Neural cell (in vitro differentiated cells): ENCODE data around the gene GRK3. TPM values are rescaled to one million over a fixed set of nuclear protein-coding genes. Genes with fewer than 3 reads are reported as not detected.

Experiments used
- H2AFZ ChIP-seq: fragments of 200-600, 300-800 bp; sonication (generic), shearing (Covaris generic); 2 replicates; pipeline ENCODE4 v1.6.0; 2014; ENCODE audit warnings: low read depth, mild to moderate bottlenecking, antibody characterized with exemption, low read length, moderate library complexity
- H3F3A ChIP-seq: fragments of 200-600 bp; shearing (Covaris generic); 2 replicates; pipeline ENCODE4 v1.6.1; 2016; ENCODE audit warnings: mild to moderate bottlenecking, moderate library complexity, mixed read lengths, antibody characterized with exemption, low read length; ENCODE audit not compliant: insufficient read depth, poor library complexity, severe bottlenecking
- H3K27ac ChIP-seq: fragments of 200-600, 300-800 bp; sonication (generic), shearing (Covaris generic); 2 replicates; pipeline ENCODE4 v1.5.1; 2014; ENCODE audit warnings: mild to moderate bottlenecking, low read length, moderate library complexity
- H3K27me3 ChIP-seq: fragments of 300-800, 200-600 bp; sonication (generic), shearing (Covaris generic); 2 replicates; pipeline ENCODE4 v1.6.0; 2014; ENCODE audit warnings: mild to moderate bottlenecking, low read depth, low read length, moderate library complexity; ENCODE audit not compliant: insufficient read depth
- H3K36me3 ChIP-seq: fragments of 300-800, 200-600 bp; sonication (generic), shearing (Covaris generic); 2 replicates; pipeline ENCODE4 v1.5.1; 2014; ENCODE audit warnings: mild to moderate bottlenecking, antibody characterized with exemption, low read length, moderate library complexity; ENCODE audit not compliant: insufficient read depth
- H3K4me2 ChIP-seq: fragments of 300-800, 200-600 bp; sonication (generic), shearing (Covaris generic); 2 replicates; pipeline ENCODE4 v1.6.0; 2014; ENCODE audit warnings: mild to moderate bottlenecking, low read length
- H3K4me3 ChIP-seq: fragments of 300-800, 200-600 bp; sonication (generic), shearing (Covaris generic); 2 replicates; pipeline ENCODE4 v1.5.1; 2014; ENCODE audit warnings: mild to moderate bottlenecking, low read length, moderate library complexity
- H3K79me2 ChIP-seq: fragments of 200-600 bp; shearing (Covaris generic); replicated peaks from 2 replicates; pipeline ENCODE4 v1.6.0; 2014; ENCODE audit warnings: mild to moderate bottlenecking, low read length, moderate library complexity; ENCODE audit not compliant: insufficient read depth
- H3K9ac ChIP-seq: fragments of 300-800, 200-600 bp; sonication (generic), shearing (Covaris generic); 2 replicates; pipeline ENCODE4 v1.6.1; 2016; ENCODE audit warnings: mild to moderate bottlenecking, low read length, mixed read lengths
- H3K9me2 ChIP-seq: fragments of 200-600 bp; shearing (Covaris generic); 2 replicates; pipeline ENCODE4 v1.6.1; 2016; ENCODE audit warnings: mild to moderate bottlenecking, low read length, mixed read lengths; ENCODE audit not compliant: insufficient read depth
- H3K9me3 ChIP-seq: fragments of 200-600, 300-800 bp; sonication (generic), shearing (Covaris generic); 2 replicates; pipeline ENCODE4 v1.6.1; 2016; ENCODE audit warnings: mild to moderate bottlenecking, mixed run types, low read length, moderate library complexity, mixed read lengths
- H4K20me1 ChIP-seq: fragments of 200-600 bp; shearing (Covaris generic); 2 replicates; pipeline ENCODE4 v1.6.1; 2016; ENCODE audit warnings: mild to moderate bottlenecking, mixed run types; ENCODE audit not compliant: insufficient read depth
- EP300 ChIP-seq: fragments of 450-650 bp; conservative IDR thresholded peaks from 2 replicates; pipeline ENCODE4 v1.6.1; 2014; ENCODE audit warnings: antibody characterized with exemption, mild to moderate bottlenecking, moderate library complexity; ENCODE audit not compliant: poor library complexity, severe bottlenecking
- EZH2 ChIP-seq: fragments of 200-600, 300-800 bp; shearing (Covaris generic), sonication (generic); IDR thresholded peaks from 2 replicates; pipeline ENCODE4 v1.6.1; 2014; ENCODE audit warnings: antibody characterized with exemption, low read length, borderline replicate concordance, mild to moderate bottlenecking; ENCODE audit not compliant: insufficient read depth, poor library complexity, severe bottlenecking
- MXI1 ChIP-seq: fragments of 450-650 bp; conservative IDR thresholded peaks from 2 replicates; pipeline ENCODE4 v1.6.1; 2014; ENCODE audit warnings: antibody characterized with exemption, mild to moderate bottlenecking; ENCODE audit not compliant: poor library complexity, severe bottlenecking
- POLR2AphosphoS5 ChIP-seq: IDR thresholded peaks from 2 replicates; pipeline ENCODE4 v1.6.1; 2012
- RAD21 ChIP-seq: fragments of 450-650 bp; conservative IDR thresholded peaks from 2 replicates; pipeline ENCODE4 v1.6.1; 2014; ENCODE audit warnings: antibody characterized with exemption, mild to moderate bottlenecking, moderate library complexity
- SMC3 ChIP-seq: fragments of 450-650 bp; conservative IDR thresholded peaks from 2 replicates; pipeline ENCODE4 v1.6.1; 2014; ENCODE audit warnings: antibody characterized with exemption, mild to moderate bottlenecking, moderate library complexity; ENCODE audit not compliant: poor library complexity
- TAF1 ChIP-seq: IDR thresholded peaks from 2 replicates; pipeline ENCODE4 v1.6.1; 2012; ENCODE audit warnings: low read depth
- polyA plus RNA-seq: library from polyadenylated mRNA; depleted of rRNA; stranded (reverse); fragments of >200 nt; gene quantifications from 2 replicates; pipeline ENCODE4 v1.2.3, GENCODE V29; 2014
- TF ChIP-seq, protein P1 (sequence below): IDR thresholded peaks from 2 replicates; pipeline ENCODE4 v1.6.1; 2012; ENCODE audit warnings: borderline replicate concordance
- TF ChIP-seq, protein P2 (sequence below): fragments of 450-650 bp; IDR thresholded peaks from 2 replicates; pipeline ENCODE4 v1.5.1; 2014; ENCODE audit warnings: antibody characterized with exemption, mild to moderate bottlenecking, moderate library complexity; ENCODE audit not compliant: poor library complexity, severe bottlenecking

Gene GRK3
- polyA plus RNA-seq, 1 donor from 2014 or later = 9.8 TPM

DNA sequence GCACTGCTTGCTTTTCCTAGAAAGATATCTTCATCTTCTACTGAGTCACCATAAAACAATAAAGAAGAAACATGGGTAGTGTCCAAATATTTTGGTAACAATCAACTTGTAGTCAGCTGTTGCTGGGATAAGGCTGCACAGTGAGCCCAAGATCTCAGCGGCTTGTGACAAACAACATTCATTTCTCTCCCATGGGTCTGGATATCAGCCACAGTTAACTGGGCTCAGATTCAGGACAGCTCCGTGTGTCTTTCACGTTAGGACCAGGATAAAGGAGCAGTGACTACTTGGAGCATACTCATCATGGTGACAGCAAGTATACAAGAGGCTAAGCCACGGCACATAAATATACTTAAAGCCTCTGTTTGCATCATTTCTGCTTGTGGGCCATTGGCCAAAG lies 27.9 kb upstream of the GRK3 start:
- no peak overlapping the region for H3K27ac ChIP-seq
- no peak for TF ChIP-seq SMC3
- TF ChIP-seq POLR2AphosphoS5 = no peak
- TF ChIP-seq MXI1 = no peak
- no peak for TF ChIP-seq RAD21
- TF ChIP-seq EP300 = no peak
- no peak for TF ChIP-seq TAF1
- TF ChIP-seq EZH2 = no peak
- TF ChIP-seq, protein P1, sequence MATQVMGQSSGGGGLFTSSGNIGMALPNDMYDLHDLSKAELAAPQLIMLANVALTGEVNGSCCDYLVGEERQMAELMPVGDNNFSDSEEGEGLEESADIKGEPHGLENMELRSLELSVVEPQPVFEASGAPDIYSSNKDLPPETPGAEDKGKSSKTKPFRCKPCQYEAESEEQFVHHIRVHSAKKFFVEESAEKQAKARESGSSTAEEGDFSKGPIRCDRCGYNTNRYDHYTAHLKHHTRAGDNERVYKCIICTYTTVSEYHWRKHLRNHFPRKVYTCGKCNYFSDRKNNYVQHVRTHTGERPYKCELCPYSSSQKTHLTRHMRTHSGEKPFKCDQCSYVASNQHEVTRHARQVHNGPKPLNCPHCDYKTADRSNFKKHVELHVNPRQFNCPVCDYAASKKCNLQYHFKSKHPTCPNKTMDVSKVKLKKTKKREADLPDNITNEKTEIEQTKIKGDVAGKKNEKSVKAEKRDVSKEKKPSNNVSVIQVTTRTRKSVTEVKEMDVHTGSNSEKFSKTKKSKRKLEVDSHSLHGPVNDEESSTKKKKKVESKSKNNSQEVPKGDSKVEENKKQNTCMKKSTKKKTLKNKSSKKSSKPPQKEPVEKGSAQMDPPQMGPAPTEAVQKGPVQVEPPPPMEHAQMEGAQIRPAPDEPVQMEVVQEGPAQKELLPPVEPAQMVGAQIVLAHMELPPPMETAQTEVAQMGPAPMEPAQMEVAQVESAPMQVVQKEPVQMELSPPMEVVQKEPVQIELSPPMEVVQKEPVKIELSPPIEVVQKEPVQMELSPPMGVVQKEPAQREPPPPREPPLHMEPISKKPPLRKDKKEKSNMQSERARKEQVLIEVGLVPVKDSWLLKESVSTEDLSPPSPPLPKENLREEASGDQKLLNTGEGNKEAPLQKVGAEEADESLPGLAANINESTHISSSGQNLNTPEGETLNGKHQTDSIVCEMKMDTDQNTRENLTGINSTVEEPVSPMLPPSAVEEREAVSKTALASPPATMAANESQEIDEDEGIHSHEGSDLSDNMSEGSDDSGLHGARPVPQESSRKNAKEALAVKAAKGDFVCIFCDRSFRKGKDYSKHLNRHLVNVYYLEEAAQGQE = no peak
- TF ChIP-seq, protein P2, sequence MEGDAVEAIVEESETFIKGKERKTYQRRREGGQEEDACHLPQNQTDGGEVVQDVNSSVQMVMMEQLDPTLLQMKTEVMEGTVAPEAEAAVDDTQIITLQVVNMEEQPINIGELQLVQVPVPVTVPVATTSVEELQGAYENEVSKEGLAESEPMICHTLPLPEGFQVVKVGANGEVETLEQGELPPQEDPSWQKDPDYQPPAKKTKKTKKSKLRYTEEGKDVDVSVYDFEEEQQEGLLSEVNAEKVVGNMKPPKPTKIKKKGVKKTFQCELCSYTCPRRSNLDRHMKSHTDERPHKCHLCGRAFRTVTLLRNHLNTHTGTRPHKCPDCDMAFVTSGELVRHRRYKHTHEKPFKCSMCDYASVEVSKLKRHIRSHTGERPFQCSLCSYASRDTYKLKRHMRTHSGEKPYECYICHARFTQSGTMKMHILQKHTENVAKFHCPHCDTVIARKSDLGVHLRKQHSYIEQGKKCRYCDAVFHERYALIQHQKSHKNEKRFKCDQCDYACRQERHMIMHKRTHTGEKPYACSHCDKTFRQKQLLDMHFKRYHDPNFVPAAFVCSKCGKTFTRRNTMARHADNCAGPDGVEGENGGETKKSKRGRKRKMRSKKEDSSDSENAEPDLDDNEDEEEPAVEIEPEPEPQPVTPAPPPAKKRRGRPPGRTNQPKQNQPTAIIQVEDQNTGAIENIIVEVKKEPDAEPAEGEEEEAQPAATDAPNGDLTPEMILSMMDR = no peak
- H2AFZ ChIP-seq = no peak overlapping the region
- H3F3A ChIP-seq = no peaks in the 10 kb centered on the region
- no peaks in the 10 kb centered on the region for H3K36me3 ChIP-seq
- H3K9ac ChIP-seq = no peak overlapping the region
- H3K9me2 ChIP-seq = no peaks in the 10 kb centered on the region
- no peaks in the 10 kb centered on the region for H3K79me2 ChIP-seq
- H4K20me1 ChIP-seq = no peaks in the 10 kb centered on the region
- no peak overlapping the region for H3K4me2 ChIP-seq
- H3K9me3 ChIP-seq = no peaks in the 10 kb centered on the region
- no peak overlapping the region for H3K4me3 ChIP-seq
- H3K27me3 ChIP-seq = no peaks in the 10 kb centered on the region

DNA sequence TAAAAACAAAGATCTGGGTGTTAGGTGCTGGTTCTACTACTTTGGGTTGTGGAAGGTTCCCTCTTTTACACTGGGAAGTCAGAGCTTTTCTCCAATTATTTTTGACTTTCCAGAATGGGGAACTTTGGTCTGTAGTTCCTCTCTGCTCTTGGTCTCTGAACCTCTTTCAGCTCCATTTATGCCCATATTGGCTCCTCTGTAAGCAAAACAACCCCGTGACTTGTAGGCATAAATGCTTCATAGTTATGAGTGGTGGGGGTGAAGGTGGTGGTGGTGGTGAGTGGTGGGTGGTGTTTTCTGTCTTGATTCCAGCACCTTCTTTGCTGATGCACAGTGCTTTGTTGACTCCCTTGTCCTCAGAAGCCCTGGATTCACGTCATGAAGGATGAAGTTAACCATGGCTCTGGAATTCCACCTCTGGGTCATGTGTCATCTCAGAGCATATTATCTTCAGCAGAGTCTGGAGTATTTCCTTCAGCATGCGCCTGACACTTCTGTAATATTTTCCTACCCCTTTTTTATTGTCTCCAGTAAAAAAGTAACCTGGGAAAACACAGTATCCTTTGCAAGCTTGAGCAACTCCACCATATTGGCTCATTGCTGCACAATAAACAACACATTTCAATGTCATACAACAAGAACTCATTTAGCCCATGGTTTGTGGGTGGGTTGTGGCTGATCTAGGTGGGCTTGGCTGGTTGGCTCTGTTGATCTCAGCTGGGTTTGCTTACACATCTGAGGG lies 24.1 kb upstream of the GRK3 start:
- no peak overlapping the region for H3K27ac ChIP-seq
- no peaks in the 10 kb centered on the region for H3K27me3 ChIP-seq
- no peak overlapping the region for H3K9ac ChIP-seq
- TF ChIP-seq, protein P2 = no peak
- TF ChIP-seq, protein P1 = no peak
- no peak for TF ChIP-seq RAD21
- no peak for TF ChIP-seq TAF1
- TF ChIP-seq SMC3 = no peak
- no peak for TF ChIP-seq POLR2AphosphoS5
- no peak for TF ChIP-seq EZH2
- no peak for TF ChIP-seq MXI1
- no peak for TF ChIP-seq EP300
- H3K9me2 ChIP-seq = no peaks in the 10 kb centered on the region
- H3K9me3 ChIP-seq = no peaks in the 10 kb centered on the region
- no peak overlapping the region for H3K4me3 ChIP-seq
- no peaks in the 10 kb centered on the region for H4K20me1 ChIP-seq
- H3F3A ChIP-seq = no peaks in the 10 kb centered on the region
- no peak overlapping the region for H2AFZ ChIP-seq
- H3K36me3 ChIP-seq = no peaks in the 10 kb centered on the region
- H3K4me2 ChIP-seq = no peak overlapping the region
- no peaks in the 10 kb centered on the region for H3K79me2 ChIP-seq
